SU-DHL-6 (cell line): ENCODE results near the gene UGT1A10.

Experiments
- H2AFZ ChIP-seq: fragments of 200-600 bp; sonication (generic); 2 replicates; pipeline ENCODE4 v1.6.1; 2014; ENCODE audit warnings: low read depth, mild to moderate bottlenecking, moderate library complexity, mixed read lengths, antibody characterized with exemption, low read length; ENCODE audit not compliant: severe bottlenecking
- H3F3A ChIP-seq: fragments of 200-600 bp; shearing (Covaris generic); 2 replicates; pipeline ENCODE4 v1.6.0; 2016; ENCODE audit warnings: antibody characterized with exemption, mild to moderate bottlenecking; ENCODE audit not compliant: insufficient read depth
- H3K27ac ChIP-seq: fragments of 200-600 bp; sonication (generic); 2 replicates; pipeline ENCODE4 v1.5.1; 2016; ENCODE audit warnings: low read depth, mild to moderate bottlenecking, low read length, moderate library complexity, mixed read lengths
- H3K27me3 ChIP-seq: fragments of 200-600 bp; sonication (generic), shearing (Covaris generic); 2 replicates; pipeline ENCODE4 v1.6.0; 2014; ENCODE audit warnings: mild to moderate bottlenecking, low read length
- H3K36me3 ChIP-seq: fragments of 200-600 bp; sonication (generic); 2 replicates; pipeline ENCODE4 v1.6.1; 2014; ENCODE audit warnings: mild to moderate bottlenecking, low read length, mixed read lengths
- H3K4me2 ChIP-seq: fragments of 300-600, 200-600 bp; shearing (Covaris generic), sonication (generic); 2 replicates; pipeline ENCODE4 v1.6.0; 2014; ENCODE audit warnings: low read length, low read depth, mild to moderate bottlenecking; ENCODE audit not compliant: poor library complexity, severe bottlenecking
- H3K4me3 ChIP-seq: fragments of 200-600 bp; sonication (generic); 2 replicates; pipeline ENCODE4 v1.5.1; 2014; ENCODE audit warnings: antibody characterized with exemption, low read length, mild to moderate bottlenecking, mixed read lengths; ENCODE audit not compliant: insufficient read depth, poor library complexity, severe bottlenecking
- H3K79me2 ChIP-seq: fragments of 200-600 bp; sonication (generic); 2 replicates; pipeline ENCODE4 v1.6.1; 2014; ENCODE audit warnings: mild to moderate bottlenecking, low read length, moderate library complexity; ENCODE audit not compliant: insufficient read depth
- H3K9ac ChIP-seq: fragments of 200-600 bp; sonication (generic); 2 replicates; pipeline ENCODE4 v1.7.0; 2014; ENCODE audit warnings: mild to moderate bottlenecking, low read length
- H3K9me2 ChIP-seq: fragments of 200-600 bp; sonication (generic); replicated peaks from 2 replicates; pipeline ENCODE4 v1.6.1; 2014; ENCODE audit warnings: low read length; ENCODE audit not compliant: insufficient read depth
- H3K9me3 ChIP-seq: fragments of 200-600 bp; sonication (generic); 2 replicates; pipeline ENCODE4 v1.6.1; 2014; ENCODE audit warnings: low read length, mixed read lengths; ENCODE audit not compliant: insufficient read depth
- H4K20me1 ChIP-seq: fragments of 200-600 bp; sonication (generic); 2 replicates; pipeline ENCODE4 v1.6.1; 2014; ENCODE audit warnings: low read depth, mild to moderate bottlenecking, antibody characterized with exemption, low read length, moderate library complexity, mixed read lengths
- CTCF ChIP-seq: fragments of 200-600 bp; sonication (generic); IDR thresholded peaks from one replicate; pipeline ENCODE4 v1.5.1; 2017; ENCODE audit warnings: antibody characterized with exemption, mild to moderate bottlenecking, low read length, moderate library complexity; ENCODE audit not compliant: insufficient read depth, poor library complexity, severe bottlenecking
- EZH2phosphoT487 ChIP-seq: fragments of 200-600 bp; sonication (generic), shearing (Covaris generic); conservative IDR thresholded peaks from 2 replicates; pipeline ENCODE4 v1.6.1; 2018; ENCODE audit warnings: mild to moderate bottlenecking, antibody characterized with exemption, low read length, moderate library complexity, mixed read lengths

Gene UGT1A10

DNA sequence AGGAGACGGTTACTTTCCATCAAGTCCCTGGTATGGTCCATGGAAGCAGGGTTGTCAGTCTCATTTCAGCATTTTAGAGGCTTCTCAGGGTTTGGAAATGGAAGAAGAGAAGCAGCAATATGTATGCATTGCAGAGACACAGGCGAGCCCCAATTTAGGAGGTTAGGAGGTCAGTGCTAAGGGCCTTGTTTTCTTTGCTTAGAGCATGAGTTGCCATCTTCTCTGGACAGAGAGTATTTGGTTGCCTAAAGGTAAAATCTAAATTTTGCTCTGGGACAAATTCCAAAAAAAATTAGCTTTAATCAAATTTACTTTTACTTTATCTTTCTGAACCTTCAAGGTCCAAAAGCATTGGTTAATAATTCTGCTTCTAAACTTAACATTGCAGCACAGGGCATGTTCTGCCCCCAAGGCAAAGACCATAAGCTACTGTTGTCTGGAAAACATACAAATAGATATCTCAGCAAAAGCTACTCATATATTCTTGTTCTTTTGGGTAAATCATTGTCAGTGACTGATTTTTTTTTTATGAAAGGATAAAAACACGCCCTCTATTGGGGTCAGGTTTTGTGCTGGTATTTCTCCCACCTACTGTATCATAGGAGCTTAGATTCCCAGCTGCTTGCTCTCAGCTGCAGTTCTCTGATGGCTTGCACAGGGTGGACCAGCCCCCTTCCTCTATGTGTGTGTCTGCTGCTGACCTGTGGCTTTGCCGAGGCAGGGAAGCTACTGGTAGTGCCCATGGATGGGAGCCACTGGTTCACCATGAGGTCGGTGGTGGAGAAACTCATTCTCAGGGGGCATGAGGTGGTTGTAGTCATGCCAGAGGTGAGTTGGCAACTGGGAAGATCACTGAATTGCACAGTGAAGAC, 35.3 kb downstream of the UGT1A10 start, which contains the start of gene UGT1A9:
Gene UGT1A9, plus strand, starts transcription at position 609 of the 872 bp plus-strand sequence. Its CDS starts 37 bp downstream, at position 646.
- H3K9me2 ChIP-seq = no peaks in the 10 kb centered on the region
- H2AFZ ChIP-seq = no peak within 1 kb of the TSS
- H3K9ac ChIP-seq = no peak within 1 kb of the TSS
- no peaks in the 10 kb centered on the region for H3K27me3 ChIP-seq
- H4K20me1 ChIP-seq = no peaks in the 10 kb centered on the region
- H3K36me3 ChIP-seq = no peaks in the 10 kb centered on the region
- TF ChIP-seq CTCF (no peak), EZH2phosphoT487 (no peak)
- H3K27ac ChIP-seq = no peak within 1 kb of the TSS
- H3K4me2 ChIP-seq = no peak within 1 kb of the TSS
- no peaks in the 10 kb centered on the region for H3K79me2 ChIP-seq
- H3K4me3 ChIP-seq = no peak within 1 kb of the TSS
- no peaks in the 10 kb centered on the region for H3K9me3 ChIP-seq
- H3F3A ChIP-seq = no peaks in the 10 kb centered on the region

GRCh38 chr2:233672886-233673285, 36.6 kb downstream of the UGT1A10 start:
- Histone ChIP-seq H2AFZ (no peak overlapping the region), H3K4me3 (no peak overlapping the region), H3K9me3 (no peaks in the 10 kb centered on the region), H3K9me2 (no peaks in the 10 kb centered on the region), H3K79me2 (no peaks in the 10 kb centered on the region), H4K20me1 (no peaks in the 10 kb centered on the region), H3K27ac (no peak overlapping the region), H3K36me3 (no peaks in the 10 kb centered on the region), H3K27me3 (no peaks in the 10 kb centered on the region), H3F3A (no peaks in the 10 kb centered on the region), H3K9ac (no peak overlapping the region), H3K4me2 (no peak overlapping the region)
- no peak for TF ChIP-seq EZH2phosphoT487
- TF ChIP-seq CTCF = no peak

DNA sequence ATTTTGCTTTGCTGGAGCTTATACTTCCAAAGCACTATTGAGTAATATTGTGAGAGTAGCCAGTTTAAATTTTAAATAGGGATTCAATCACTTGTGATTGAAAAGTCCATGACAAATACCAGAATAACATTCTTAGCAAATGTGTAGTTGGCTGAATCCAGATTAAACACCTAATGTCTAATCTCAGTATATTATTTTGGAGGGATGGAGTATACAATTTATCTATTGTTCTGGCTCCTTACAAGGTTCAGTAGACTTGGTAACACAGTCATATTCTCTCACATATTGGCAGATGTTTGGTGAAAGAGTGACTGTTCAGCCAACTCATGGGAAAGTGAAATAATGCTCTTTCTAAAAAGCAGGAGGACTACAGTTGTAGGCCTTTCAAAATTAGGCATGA, 37.6 kb downstream of the UGT1A10 start:
- Histone ChIP-seq H3K4me3 (no peak overlapping the region), H3K4me2 (no peak overlapping the region), H4K20me1 (no peaks in the 10 kb centered on the region), H3K27me3 (no peaks in the 10 kb centered on the region), H3K36me3 (no peaks in the 10 kb centered on the region), H3K9ac (no peak overlapping the region), H3K27ac (no peak overlapping the region), H2AFZ (no peak overlapping the region), H3K79me2 (no peaks in the 10 kb centered on the region), H3K9me3 (no peaks in the 10 kb centered on the region), H3K9me2 (no peaks in the 10 kb centered on the region), H3F3A (no peaks in the 10 kb centered on the region)
- TF ChIP-seq EZH2phosphoT487 = no peak

DNA sequence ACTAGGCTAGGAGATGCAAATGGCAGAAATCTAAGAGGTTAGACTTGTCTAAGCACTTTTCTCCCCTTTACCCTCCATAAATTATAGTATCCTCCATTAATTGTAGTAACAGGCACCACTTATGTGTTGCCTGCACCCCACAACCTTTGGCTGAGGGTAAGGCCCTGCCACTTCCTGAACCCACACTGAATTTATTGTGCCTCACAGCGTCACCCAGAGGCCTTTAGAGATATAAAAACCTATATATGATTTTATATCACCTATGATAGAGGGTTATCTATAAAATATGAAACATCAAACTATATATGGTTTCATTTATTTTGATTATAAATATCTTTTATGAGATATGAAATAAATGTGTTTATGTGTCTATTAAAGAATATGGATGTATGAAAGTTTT, 38.1 kb downstream of the UGT1A10 start:
- Histone ChIP-seq H3K27me3 (no peaks in the 10 kb centered on the region), H3K9me3 (no peaks in the 10 kb centered on the region), H4K20me1 (no peaks in the 10 kb centered on the region), H3F3A (no peaks in the 10 kb centered on the region), H3K27ac (no peak overlapping the region), H3K4me2 (no peak overlapping the region), H2AFZ (no peak overlapping the region), H3K9ac (no peak overlapping the region), H3K4me3 (no peak overlapping the region), H3K36me3 (no peaks in the 10 kb centered on the region), H3K79me2 (no peaks in the 10 kb centered on the region), H3K9me2 (no peaks in the 10 kb centered on the region)
- TF ChIP-seq CTCF (no peak), EZH2phosphoT487 (no peak)
